Measurements from ENCODE around the gene AP4M1. TPM values are rescaled to one million over a fixed set of nuclear protein-coding genes. Genes with fewer than 3 reads are reported as not detected.

The AP4M1 gene
- polyA plus RNA-seq, 1 donor from 2014 or later = 100 TPM

- peak overlapping the region; percentile 78 for H3K9ac ChIP-seq (ENCODE audit: low read length)
These were observed 56.1 kb downstream of the AP4M1 start for GRCh38 chr7:100157334-100158228.

More at GRCh38 chr7:100157334-100158228, 56.1 kb downstream of the AP4M1 start:
- Histone ChIP-seq H3K27ac (ENCODE audit: low read length) (no peak overlapping the region), H3K27me3 (ENCODE audit: insufficient read depth, low read depth, low read length) (no peaks in the 10 kb centered on the region), H4K20me1 (ENCODE audit: insufficient read depth) (no peaks in the 10 kb centered on the region), H3K4me2 (ENCODE audit: low read length) (peak overlapping the region; percentile 65), H3F3A (ENCODE audit: insufficient read depth, low read length, poor library complexity, severe bottlenecking) (no peaks in the 10 kb centered on the region), H3K9me2 (ENCODE audit: insufficient read depth, low read length) (no peaks in the 10 kb centered on the region), H3K4me3 (ENCODE audit: low read length) (peak overlapping the region; percentile 89), H3K79me2 (replicated peaks; ENCODE audit: insufficient read depth, low read length) (no peaks in the 10 kb centered on the region), H3K9me3 (ENCODE audit: low read length) (no peaks in the 10 kb centered on the region), H2AFZ (ENCODE audit: low read depth, low read length) (no peak overlapping the region), H3K36me3 (ENCODE audit: insufficient read depth, low read length) (no peaks in the 10 kb centered on the region)
- TF ChIP-seq CTCF (IDR thresholded peaks at IDR 0.05; ENCODE audit: poor library complexity, severe bottlenecking) (no peak), EP300 (conservative IDR thresholded peaks at IDR 0.05; ENCODE audit: poor library complexity, severe bottlenecking) (no peak), MXI1 (conservative IDR thresholded peaks at IDR 0.05; ENCODE audit: poor library complexity, severe bottlenecking) (no peak), TAF1 (IDR thresholded peaks at IDR 0.05; ENCODE audit: low read depth) (no peak), REST (IDR thresholded peaks at IDR 0.05; ENCODE audit: borderline replicate concordance) (no peak), EZH2 (IDR thresholded peaks at IDR 0.05; ENCODE audit: borderline replicate concordance, insufficient read depth, low read length, poor library complexity, severe bottlenecking) (no peak), RAD21 (conservative IDR thresholded peaks at IDR 0.05) (no peak), SMC3 (conservative IDR thresholded peaks at IDR 0.05; ENCODE audit: poor library complexity) (no peak), POLR2AphosphoS5 (IDR thresholded peaks at IDR 0.05) (no peak)

Small RNAs within 50 kb of the gene (small RNA-seq; reads per million reads assigned to genes)
- gene MIR106B (6,013 to 9,222 (median 7,452) reads per million in 3 experiments), gene MIR25 (19,872 to 26,564 (median 23,828) reads per million in 3 experiments), gene MIR93 (90,728 to 172,305 (median 161,181) reads per million in 3 experiments)

Other genes starting within 250 kb of the AP4M1 start
- gene OR2AE1, start 224.6 kb upstream of the AP4M1 start, polyA plus RNA-seq = not detected in 2 replicates
- gene TRIM4, start 182.1 kb upstream of the AP4M1 start, polyA plus RNA-seq = not detected in 2 replicates
- gene GJC3, start 172.0 kb upstream of the AP4M1 start, polyA plus RNA-seq = not detected in 2 replicates
- not detected in 2 replicates for gene AZGP1, start 125.6 kb upstream of the AP4M1 start, polyA plus RNA-seq
- 26.6 and 27.1 TPM in 2 replicates for gene ZKSCAN1, start 86.0 kb upstream of the AP4M1 start, polyA plus RNA-seq
- 26.0 and 27.6 TPM in 2 replicates for gene ZSCAN21, start 51.9 kb upstream of the AP4M1 start, polyA plus RNA-seq
- 57.2 and 71.2 TPM in 2 replicates for gene ZNF3, start 19.9 kb upstream of the AP4M1 start, polyA plus RNA-seq
- 57.1 and 89.2 TPM in 2 replicates for gene COPS6, start 12.7 kb upstream of the AP4M1 start, polyA plus RNA-seq
- gene MCM7, start 246 bp upstream of the AP4M1 start, polyA plus RNA-seq = 118 and 146 TPM in 2 replicates
- gene TAF6, start 17.7 kb downstream of the AP4M1 start, polyA plus RNA-seq = 23.4 and 40.3 TPM in 2 replicates
- gene CNPY4, start 18.0 kb downstream of the AP4M1 start, polyA plus RNA-seq = 35.8 and 42.1 TPM in 2 replicates
- 6.4 and 10.1 TPM in 2 replicates for gene MBLAC1, start 25.3 kb downstream of the AP4M1 start, polyA plus RNA-seq
- gene LAMTOR4, start 47.3 kb downstream of the AP4M1 start, polyA plus RNA-seq = 331 and 333 TPM in 2 replicates
- gene TRAPPC14, start 57.1 kb downstream of the AP4M1 start, polyA plus RNA-seq = 26.7 and 43.5 TPM in 2 replicates
- gene GAL3ST4, start 67.0 kb downstream of the AP4M1 start, polyA plus RNA-seq = 47.0 and 58.7 TPM in 2 replicates
- gene GPC2, start 75.7 kb downstream of the AP4M1 start, polyA plus RNA-seq = 506 and 594 TPM in 2 replicates
- gene STAG3, start 76.3 kb downstream of the AP4M1 start, polyA plus RNA-seq = 0.64 TPM in 1 of 2 replicates, not detected in the other
- 0.16 TPM in 1 of 2 replicates, not detected in the other for gene PVRIG, start 118.3 kb downstream of the AP4M1 start, polyA plus RNA-seq
- not detected in 2 replicates for gene SPDYE3, start 206.1 kb downstream of the AP4M1 start, polyA plus RNA-seq